ENCODE measurements around the gene CPNE5.

DNA sequence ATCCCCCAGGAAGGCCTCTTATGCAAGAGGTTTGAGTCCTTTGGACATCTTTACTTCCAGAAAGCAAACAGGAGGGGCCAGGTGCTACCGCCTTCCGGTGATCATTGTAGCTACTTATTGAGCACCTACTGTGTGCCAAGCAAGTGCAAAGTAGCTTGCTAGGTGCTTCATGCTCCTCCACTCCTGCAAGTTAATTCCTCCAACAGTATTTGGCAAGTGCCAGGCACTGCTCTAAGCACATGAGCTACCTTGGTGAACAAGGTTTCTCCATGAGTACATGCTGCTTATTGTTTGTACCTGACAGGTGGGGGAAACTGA lies 2.3 kb downstream of the CPNE5 start:
- no peak for TF ChIP-seq POLR2A (IDR thresholded peaks at IDR 0.05; ENCODE audit: low read depth, low read length)
- TF ChIP-seq CTCF (conservative IDR thresholded peaks at IDR 0.05; ENCODE audit: low read depth, low read length), result no peak
- no peak for TF ChIP-seq ELK1 (IDR thresholded peaks at IDR 0.05; ENCODE audit: borderline replicate concordance, low read depth, low read length)
- TF ChIP-seq BHLHE40 (IDR thresholded peaks at IDR 0.05; ENCODE audit: low read depth, low read length), result no peak
- TF ChIP-seq SMC3 (IDR thresholded peaks at IDR 0.05; ENCODE audit: low read depth, low read length), result no peak
- TF ChIP-seq RCOR1 (IDR thresholded peaks at IDR 0.05; ENCODE audit: insufficient replicate concordance, low read length), result no peak
- TF ChIP-seq MAZ (IDR thresholded peaks at IDR 0.05; ENCODE audit: borderline replicate concordance, low read depth, low read length), result no peak
- no peak for TF ChIP-seq CEBPB (IDR thresholded peaks at IDR 0.05; ENCODE audit: low read depth, low read length)
- TF ChIP-seq RAD21 (IDR thresholded peaks at IDR 0.05; ENCODE audit: low read length), result no peak
- no peak for TF ChIP-seq FOS (IDR thresholded peaks at IDR 0.05; ENCODE audit: low read depth, low read length)
- no peak for TF ChIP-seq RFX5 (IDR thresholded peaks at IDR 0.05; ENCODE audit: low read depth, low read length)
